SK-N-DZ (cell line): Measurements from ENCODE around the gene KCND3.

Source experiments
- DNase-seq: peaks from one replicate; pipeline ENCODE4 v3.0.0-alpha.2; 2015; ENCODE audit warnings: low spot score

KCND3 gene

GRCh38 chr1:111882986-111883560, 106.4 kb downstream of the KCND3 start:
- no peak for DNase-seq

DNA sequence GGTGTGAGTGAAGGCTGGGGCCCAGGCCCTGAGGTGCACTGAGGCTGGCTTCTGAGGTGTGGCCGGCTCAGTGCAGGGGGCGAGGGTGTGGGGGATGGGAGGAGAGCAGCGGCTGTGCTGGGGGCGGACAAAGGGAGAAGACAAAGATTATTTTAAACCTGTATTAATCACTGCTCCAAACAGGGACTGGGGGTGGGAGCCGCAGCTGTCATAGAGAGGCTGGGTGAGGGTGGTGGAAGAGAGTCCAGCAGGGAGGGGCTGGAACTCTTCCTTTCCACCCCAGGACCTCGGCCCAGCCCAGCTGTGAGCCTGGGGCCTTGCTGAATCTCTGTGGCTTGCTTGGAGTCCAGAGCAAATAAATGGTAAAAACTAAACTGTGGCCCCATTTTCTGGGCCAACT, 106.9 kb downstream of the KCND3 start:
- DNase-seq, result no peak

DNA sequence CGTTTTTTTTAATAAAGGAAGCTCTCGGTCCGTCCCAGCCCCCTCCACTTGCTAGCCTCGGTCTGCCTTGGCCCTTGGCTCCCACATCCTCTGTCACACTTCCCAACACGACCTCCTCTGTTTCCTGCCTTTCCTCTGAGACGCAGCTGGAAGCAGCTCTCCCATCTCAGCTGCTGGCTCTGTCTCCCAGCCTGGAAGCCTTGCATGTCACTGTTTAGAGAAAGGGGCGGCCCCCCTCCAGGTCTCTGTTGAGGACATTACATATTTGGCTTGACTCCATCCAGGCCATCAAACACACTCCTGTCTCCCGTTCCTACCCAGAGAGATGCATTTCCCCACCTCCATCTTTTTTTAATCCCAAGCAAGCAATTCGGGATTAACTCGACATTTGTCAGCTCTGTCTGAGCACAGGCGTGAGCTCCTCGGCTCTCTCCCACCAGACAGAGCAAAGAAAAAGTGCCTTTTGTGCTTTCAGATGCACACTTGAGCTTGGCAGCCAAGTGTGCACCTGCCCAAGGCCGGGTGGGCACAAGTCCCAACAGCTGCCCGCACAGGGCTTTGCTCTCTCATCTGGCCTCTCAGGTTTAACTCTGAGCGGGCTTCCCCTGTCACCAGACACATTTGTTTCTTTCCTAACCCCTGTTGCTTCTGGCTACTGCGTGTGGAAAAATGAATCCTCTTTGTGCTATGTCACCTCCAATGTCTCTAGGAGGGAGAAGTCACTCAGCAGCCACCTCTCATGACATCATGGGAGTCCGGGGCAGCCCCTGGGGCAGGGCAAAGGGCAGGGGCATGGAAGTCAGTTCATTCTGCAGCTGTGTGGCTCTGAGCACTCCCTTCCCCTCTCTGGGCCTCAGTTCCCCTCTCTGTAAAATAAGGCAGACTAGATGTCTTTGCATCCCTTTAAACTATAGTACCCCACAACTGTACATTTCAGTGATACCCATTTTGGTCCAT, 108.3 kb downstream of the KCND3 start:
- DNase-seq, result no peak

- no peak for DNase-seq
These were observed 110.4 kb downstream of the KCND3 start for GRCh38 chr1:111879081-111879480.

- DNase-seq, result no peak
These were observed 110.8 kb downstream of the KCND3 start for GRCh38 chr1:111878649-111879048.

DNA sequence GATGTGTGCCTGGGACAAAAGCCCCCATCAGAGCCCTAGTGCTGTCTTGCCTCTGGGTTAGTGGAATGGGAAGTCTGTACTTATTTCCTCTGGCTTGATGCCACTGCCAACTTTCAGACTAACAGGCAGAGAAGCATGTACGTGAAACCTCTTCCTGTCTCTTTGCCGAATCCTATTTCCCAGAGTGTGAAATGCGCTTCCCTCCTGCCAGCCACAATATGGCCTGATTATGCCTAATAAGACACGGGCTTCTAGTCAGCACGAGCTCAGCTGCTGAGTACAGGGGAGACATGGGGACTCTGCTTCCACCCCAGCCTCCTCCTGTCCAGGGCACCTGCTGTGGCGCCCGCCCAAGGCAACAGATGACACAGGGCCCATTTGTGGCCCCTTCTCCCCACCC, 111.4 kb downstream of the KCND3 start:
- no peak for DNase-seq

DNA sequence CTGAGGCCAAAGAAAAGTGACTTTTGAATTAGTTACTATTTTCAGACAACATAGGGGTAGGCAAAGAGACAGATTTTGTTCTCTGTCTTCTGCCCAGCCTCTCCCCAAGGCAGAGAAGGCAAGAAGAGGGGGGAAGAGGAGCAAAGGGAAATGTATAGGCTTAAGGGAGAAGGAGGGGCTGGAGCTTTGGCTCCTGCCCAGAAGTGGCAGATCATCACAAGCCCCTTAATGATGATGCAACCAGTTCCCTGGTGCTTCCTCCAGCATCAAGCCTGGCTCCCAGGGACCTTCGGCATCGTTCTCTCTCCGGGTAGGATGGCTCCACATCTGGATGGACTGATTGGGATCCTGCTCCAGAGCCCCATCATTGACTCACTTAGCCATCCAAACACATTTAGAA, 112.8 kb downstream of the KCND3 start:
- DNase-seq, result no peak

DNA sequence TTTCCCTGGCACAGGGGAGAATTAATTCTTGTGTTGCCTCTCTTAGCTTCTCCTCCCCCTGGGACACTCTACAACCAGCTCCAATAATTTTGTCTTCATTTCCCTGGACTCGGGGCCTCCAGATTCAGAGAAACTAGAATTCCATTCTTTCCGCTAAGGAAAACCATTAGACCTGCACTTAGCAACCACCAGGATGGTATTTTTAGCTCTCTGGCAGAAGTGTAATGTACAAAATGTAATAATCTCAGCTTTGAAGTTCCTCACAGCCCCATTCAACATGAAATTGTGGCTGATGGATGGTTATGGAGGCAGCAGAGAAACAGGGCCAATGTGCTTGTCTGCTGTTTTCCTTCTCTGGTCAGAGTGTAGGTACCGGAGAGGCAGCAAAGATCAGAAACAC, 113.8 kb downstream of the KCND3 start:
- DNase-seq, result no peak

GRCh38 chr1:111873460-111874030, 115.9 kb downstream of the KCND3 start:
- DNase-seq, result no peak

DNA sequence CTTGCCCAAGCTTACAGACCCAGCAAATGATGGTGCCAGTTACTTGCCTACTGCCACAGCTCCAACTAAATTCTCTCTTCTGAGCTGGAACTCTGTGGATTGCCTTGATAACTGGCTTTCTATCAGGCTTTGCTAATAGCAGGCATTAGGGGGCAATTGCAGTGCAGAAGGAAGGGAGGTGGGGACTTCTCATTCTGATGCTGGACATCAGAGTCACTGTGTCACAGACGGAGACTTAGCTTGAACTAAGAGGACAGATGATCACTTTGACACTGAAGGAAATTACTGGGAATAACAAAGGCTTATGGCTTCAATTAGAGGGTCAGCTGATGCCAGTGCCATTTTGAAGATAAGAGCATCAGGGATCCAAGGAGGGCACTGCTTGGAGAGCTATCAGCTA, 119.3 kb downstream of the KCND3 start:
- no peak for DNase-seq

DNA sequence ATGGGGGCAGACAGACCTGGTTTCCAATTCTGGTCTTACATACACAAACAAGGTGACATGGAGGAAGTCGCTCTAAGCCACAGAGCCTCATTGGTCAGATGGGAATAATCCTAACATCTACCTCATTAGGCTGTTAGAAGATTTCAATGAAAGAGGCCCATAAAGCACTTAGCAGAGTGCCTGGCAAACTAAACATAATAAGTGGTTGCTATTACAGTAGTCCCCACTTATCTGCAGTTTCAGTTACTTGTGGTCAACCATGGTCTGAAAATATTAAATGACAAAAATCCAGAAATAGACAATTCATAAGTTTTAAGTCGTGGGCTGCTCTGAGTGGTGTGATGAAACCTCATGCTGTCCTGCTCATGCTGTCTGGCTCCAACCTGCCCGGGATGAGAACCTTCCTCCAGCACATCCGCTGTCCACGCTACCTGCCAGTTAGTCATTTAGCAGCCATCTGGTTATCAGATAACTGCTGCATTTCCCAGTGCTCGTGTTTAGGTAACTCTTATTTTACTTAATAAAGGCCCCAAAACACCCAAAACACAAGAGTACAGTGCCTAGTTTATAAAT, 121.5 kb downstream of the KCND3 start:
- no peak for DNase-seq

DNA sequence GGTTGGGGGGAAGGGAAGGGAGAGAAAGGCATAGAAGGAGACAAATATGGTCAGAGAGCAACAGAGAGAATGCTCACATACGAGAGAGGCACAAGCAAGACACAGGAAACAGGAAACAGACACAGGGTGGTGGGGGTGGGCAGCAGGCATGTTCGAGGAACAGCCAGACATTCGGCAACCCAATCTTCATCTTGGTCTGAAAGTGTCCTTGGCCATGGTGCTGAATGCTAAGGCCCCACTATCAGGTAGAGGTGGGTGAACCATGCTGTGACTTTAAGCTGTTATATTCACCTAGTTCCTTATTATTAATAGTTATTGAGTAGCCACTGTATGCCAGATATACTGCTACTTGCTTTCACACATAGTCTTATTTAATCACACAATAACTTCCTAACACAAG, 124.6 kb downstream of the KCND3 start:
- no peak for DNase-seq

GRCh38 chr1:111863401-111863800, 126.1 kb downstream of the KCND3 start:
- no peak for DNase-seq

GRCh38 chr1:111862599-111862998, 126.9 kb downstream of the KCND3 start:
- no peak for DNase-seq

- no peak for DNase-seq
These were observed 127.9 kb downstream of the KCND3 start for GRCh38 chr1:111861523-111861922.

DNA sequence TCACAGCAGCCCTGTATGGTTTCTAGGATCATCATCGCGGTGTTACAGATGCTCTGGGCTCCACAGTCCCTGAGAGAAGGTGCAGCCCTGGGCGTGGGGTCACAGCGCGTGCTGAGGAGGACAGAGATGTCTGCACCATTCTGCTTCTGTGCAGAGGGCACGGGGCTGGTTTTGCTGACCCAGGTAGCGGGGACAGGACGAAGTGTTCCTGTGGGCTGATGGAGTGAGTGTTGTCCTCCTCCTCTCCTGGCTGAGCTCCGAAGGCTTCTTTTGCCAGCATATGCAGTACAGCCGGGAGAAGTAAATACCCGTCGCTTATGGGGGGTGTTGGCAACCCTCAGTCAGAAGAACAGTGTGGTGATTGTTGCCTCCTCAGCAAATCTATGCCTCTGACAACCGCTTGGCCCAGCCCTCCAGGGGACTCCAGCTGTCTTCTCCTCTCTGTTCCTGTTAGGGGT, 132.2 kb downstream of the KCND3 start:
- no peak for DNase-seq

DNA sequence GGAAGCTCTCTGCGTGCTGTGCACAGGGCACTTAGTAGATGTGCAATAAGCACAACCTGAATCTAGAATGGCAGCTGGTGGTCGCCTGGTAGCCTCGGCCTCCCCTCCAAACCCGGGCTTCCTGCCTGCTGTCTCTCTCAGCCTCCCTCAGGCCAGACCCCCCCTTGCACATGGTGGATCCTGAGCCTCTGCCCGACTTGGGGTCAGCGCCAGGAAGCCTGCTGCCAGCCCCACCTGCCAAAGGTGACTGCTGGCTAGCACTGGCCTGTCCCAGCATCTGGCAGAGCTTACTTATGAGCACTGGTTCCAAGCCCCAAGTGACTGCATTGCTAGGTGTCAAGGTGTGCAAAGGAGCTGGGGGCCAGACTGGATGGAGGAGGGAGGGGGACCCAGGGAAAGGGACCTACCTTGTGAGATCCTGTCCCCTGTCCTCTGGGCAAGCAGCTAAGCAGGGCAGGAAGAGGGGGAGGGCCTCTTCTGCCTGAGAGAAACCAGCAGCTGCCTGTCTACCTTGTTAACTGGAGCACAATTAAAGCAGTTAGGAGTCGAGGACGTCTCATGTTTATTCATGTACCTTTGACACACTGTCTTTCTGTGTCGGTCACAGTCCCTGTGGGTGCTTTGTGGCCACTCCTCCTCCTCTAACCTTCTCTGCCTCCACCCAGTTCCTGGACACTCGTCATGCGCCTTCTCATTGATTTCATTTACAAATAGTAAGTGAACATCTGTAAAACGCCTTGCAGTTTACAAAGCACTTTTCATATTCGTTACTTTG, 132.9 kb downstream of the KCND3 start:
- DNase-seq, result no peak

- no peak for DNase-seq
These were observed 134.2 kb downstream of the KCND3 start for GRCh38 chr1:111855260-111855659.

GRCh38 chr1:111852261-111852721, 137.2 kb downstream of the KCND3 start:
- peak; percentile 15 for DNase-seq

- DNase-seq, result no peak
These were observed 137.9 kb downstream of the KCND3 start for GRCh38 chr1:111851552-111851951.

DNA sequence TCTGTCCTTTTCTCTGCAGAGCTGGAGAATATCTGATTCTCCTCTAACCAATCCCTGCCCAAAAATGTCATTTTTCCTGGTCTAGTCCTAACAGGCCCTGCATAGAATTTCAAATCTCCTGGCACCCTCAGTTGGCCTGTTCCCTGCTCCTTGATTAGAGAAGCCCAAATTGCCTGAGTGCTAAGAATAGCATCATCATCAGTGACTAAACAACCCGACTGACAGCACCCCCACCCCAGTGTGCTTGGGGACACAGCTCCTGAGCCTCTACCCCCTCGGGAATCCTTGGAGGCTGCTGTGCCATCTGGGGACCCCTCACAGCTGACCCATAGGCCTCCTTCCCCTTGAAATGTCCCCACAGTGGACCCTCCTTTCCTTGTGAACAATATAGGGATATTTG, 139.4 kb downstream of the KCND3 start:
- DNase-seq, result no peak
